HEK293T (cell line): ENCODE results near the gene GHITM.
"Not testable (repeated sequence)": the region's sequence is repeated elsewhere in the genome, so short reads cannot be mapped to it uniquely, and the experiment has no call there.

Experiments
- ARNT ChIP-seq: fragments of 450-650 bp; IDR thresholded peaks from 2 replicates; pipeline ENCODE4 v1.6.1; 2017; ENCODE audit warnings: mild to moderate bottlenecking
- TARDBP ChIP-seq: fragments of 450-650 bp; IDR thresholded peaks from 2 replicates; pipeline ENCODE4 v1.6.1; 2016

- not testable (repeated sequence) for TF ChIP-seq TARDBP, ARNT
Measured at GRCh38 chr10:84171700-84172466, 32.6 kb downstream of the GHITM start.
